ENCODE measurements around the gene FAM210A. TPM values are rescaled to one million over a fixed set of nuclear protein-coding genes. Genes with fewer than 3 reads are reported as not detected.

The FAM210A gene
- total and polyA plus RNA-seq, 9 of the 15 experiments (the other 6 are each of a cell fraction or from before 2014, with no cell fraction given): 8.3 to 41.7 (median 19.1) TPM

- TF ChIP-seq ZNF280A (IDR thresholded peaks at IDR 0.05; ENCODE audit: low read depth, partially characterized antibody) (no peak), NCOA1 (IDR thresholded peaks at IDR 0.05; ENCODE audit: low read depth) (no peak), ZNF511 (CRISPR knock-in tag; IDR thresholded peaks at IDR 0.05) (no peak), NCOR1 (IDR thresholded peaks at IDR 0.05) (no peak), EP400 (IDR thresholded peaks at IDR 0.05) (no peak), ZNF512 (tag; IDR thresholded peaks at IDR 0.05) (no peak)
Measured at GRCh38 chr18:13617826-13618515, 108.4 kb downstream of the FAM210A start (continued).

Measured in K562 (cell line).